ENCODE results near the gene IGF2. TPM values are rescaled to one million over a fixed set of nuclear protein-coding genes. Genes with fewer than 3 reads are reported as not detected.

IGF2 gene
- total RNA-seq, 1 experiment from 2014 or later = 1.5 TPM

- TF ChIP-seq ARID4B (CRISPR knock-in tag; IDR thresholded peaks at IDR 0.05; ENCODE audit: borderline replicate concordance) = no peak
- no peak for TF ChIP-seq ZNF138 (CRISPR knock-in tag; conservative IDR thresholded peaks at IDR 0.05)
- no peak for TF ChIP-seq E2F1 (CRISPR knock-in tag; IDR thresholded peaks at IDR 0.05)
- no peak for TF ChIP-seq PRRX2 (CRISPR knock-in tag; IDR thresholded peaks at IDR 0.05)
- no peak for TF ChIP-seq ZNF232 (CRISPR knock-in tag; IDR thresholded peaks at IDR 0.05)
These were observed 29.3 kb upstream of the IGF2 start (continued) for GRCh38 chr11:2168286-2169004.

- no peaks in the 10 kb centered on the region for H3K9me3 Mint-ChIP-seq
- H3K4me3 Mint-ChIP-seq = no peak overlapping the region
- TF ChIP-seq CTCF (IDR thresholded peaks at IDR 0.05) (no peak), HMGA2 (CRISPR knock-in tag; IDR thresholded peaks at IDR 0.05) (no peak), SMAD4 (CRISPR knock-in tag; IDR thresholded peaks at IDR 0.05) (no peak), RELA (CRISPR knock-in tag; IDR thresholded peaks at IDR 0.05; ENCODE audit: borderline replicate concordance) (no peak), ZNF219 (CRISPR knock-in tag; IDR thresholded peaks at IDR 0.05; ENCODE audit: borderline replicate concordance) (no peak), ESRRA (CRISPR knock-in tag; IDR thresholded peaks at IDR 0.05; ENCODE audit: borderline replicate concordance) (no peak), SOX15 (CRISPR knock-in tag; IDR thresholded peaks at IDR 0.05) (no peak), MYBL2 (CRISPR knock-in tag; IDR thresholded peaks at IDR 0.05) (no peak), ZNF425 (CRISPR knock-in tag; conservative IDR thresholded peaks at IDR 0.05) (no peak), IRF2 (CRISPR knock-in tag; IDR thresholded peaks at IDR 0.05; ENCODE audit: borderline replicate concordance, low read depth) (no peak), CREB1 (CRISPR knock-in tag; IDR thresholded peaks at IDR 0.05) (no peak), KAT7 (CRISPR knock-in tag; IDR thresholded peaks at IDR 0.05; ENCODE audit: borderline replicate concordance) (no peak), MAX (CRISPR knock-in tag; IDR thresholded peaks at IDR 0.05) (no peak), ELF4 (CRISPR knock-in tag; IDR thresholded peaks at IDR 0.05; ENCODE audit: low read depth) (no peak), ZNF416 (CRISPR knock-in tag; IDR thresholded peaks at IDR 0.05) (no peak), USF2 (CRISPR knock-in tag; IDR thresholded peaks at IDR 0.05) (no peak), ZNF671 (CRISPR knock-in tag; IDR thresholded peaks at IDR 0.05) (no peak)
- POLR2A ChIA-PET = interaction anchor here (0.6 kb wide), 1 partner anchor 14 kb away, joined by 3 read pairs; no protein-coding TSS in a partner anchor
- no peaks in the 10 kb centered on the region for H3K36me3 Mint-ChIP-seq
- no peak for ATAC-seq
- DNase-seq (ENCODE audit: low spot score) = no peak
- no peaks in the 10 kb centered on the region for H3K4me1 Mint-ChIP-seq
- no peaks in the 10 kb centered on the region for H3K27me3 Mint-ChIP-seq (ENCODE audit: low read depth)
- no peak overlapping the region for H3K27ac Mint-ChIP-seq
- CTCF ChIA-PET = interaction anchor here (0.9 to 3.9 kb wide), 11 partner anchors 9 to 364 kb away, joined by 3 to 37 read pairs (median 7); no protein-coding TSS in a partner anchor
These were observed 28.2 kb upstream of the IGF2 start for GRCh38 chr11:2167141-2168045.
